GM12864 (cell line): Measurements from ENCODE around the gene CNTNAP5.

Experiments
- DNase-seq: peaks from one replicate; pipeline ENCODE4 v3.0.0-alpha.2; 2011; ENCODE audit warnings: low read depth
- H3K4me3 ChIP-seq: 2 replicates; pipeline ENCODE4 v1.5.1; 2011; ENCODE audit warnings: mild to moderate bottlenecking, low read depth, low read length, control low read depth
- TF ChIP-seq, protein P1 (sequence below): IDR thresholded peaks from 2 replicates; pipeline ENCODE4 v1.5.1; 2011; ENCODE audit warnings: low read depth, mild to moderate bottlenecking, moderate library complexity, low read length, control low read depth, inconsistent platforms; ENCODE audit errors: missing control alignments

Gene CNTNAP5

GRCh38 chr2:124136110-124136509, 111.0 kb downstream of the CNTNAP5 start:
- no peak overlapping the region for H3K4me3 ChIP-seq
- DNase-seq: no peak
- TF ChIP-seq, protein P1, sequence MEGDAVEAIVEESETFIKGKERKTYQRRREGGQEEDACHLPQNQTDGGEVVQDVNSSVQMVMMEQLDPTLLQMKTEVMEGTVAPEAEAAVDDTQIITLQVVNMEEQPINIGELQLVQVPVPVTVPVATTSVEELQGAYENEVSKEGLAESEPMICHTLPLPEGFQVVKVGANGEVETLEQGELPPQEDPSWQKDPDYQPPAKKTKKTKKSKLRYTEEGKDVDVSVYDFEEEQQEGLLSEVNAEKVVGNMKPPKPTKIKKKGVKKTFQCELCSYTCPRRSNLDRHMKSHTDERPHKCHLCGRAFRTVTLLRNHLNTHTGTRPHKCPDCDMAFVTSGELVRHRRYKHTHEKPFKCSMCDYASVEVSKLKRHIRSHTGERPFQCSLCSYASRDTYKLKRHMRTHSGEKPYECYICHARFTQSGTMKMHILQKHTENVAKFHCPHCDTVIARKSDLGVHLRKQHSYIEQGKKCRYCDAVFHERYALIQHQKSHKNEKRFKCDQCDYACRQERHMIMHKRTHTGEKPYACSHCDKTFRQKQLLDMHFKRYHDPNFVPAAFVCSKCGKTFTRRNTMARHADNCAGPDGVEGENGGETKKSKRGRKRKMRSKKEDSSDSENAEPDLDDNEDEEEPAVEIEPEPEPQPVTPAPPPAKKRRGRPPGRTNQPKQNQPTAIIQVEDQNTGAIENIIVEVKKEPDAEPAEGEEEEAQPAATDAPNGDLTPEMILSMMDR: no peak

DNA sequence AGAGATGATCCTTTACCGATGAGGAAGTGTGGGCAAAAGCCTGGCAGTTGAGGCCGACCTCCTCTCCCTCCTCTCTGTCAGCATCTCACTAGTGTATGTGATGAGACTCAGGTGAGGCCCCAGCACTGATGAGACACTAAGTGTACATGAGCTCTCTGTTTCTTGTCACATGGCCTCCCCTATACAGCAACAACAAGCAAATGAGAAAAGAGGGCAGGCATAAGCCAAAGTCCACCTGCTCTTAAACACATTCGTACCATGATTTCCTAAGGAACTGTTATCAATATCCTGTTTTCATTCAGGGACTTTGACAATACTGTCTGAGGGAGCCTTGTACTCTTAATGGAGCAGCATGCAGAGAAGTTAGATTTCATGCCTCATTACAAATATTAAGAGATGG, 113.0 kb downstream of the CNTNAP5 start:
- TF ChIP-seq, protein P1: no peak
- no peak for DNase-seq
- H3K4me3 ChIP-seq: no peak overlapping the region

- TF ChIP-seq, protein P1: no peak
- no peak overlapping the region for H3K4me3 ChIP-seq
- DNase-seq: no peak
Measured at GRCh38 chr2:124145982-124146381, 120.9 kb downstream of the CNTNAP5 start.

DNA sequence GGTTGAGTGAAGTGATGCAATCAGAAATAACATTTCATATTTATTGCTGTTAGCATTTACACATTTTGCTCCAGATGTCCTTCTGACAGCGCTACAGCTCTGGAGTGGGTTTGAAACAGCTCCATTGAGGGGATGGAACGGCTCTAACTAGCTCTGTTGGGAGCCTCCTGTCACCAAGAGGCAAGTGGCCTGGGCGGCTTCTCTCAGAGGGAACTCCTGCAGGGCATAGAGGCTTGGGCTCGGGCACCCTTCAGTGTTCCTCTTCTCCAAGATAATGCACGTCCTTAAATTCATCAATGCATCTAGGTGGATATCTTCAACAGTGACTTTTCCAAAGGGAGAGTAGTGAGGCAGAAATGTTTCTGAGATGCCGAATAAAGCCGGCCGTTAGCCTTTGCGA, 122.5 kb downstream of the CNTNAP5 start:
- TF ChIP-seq, protein P1: no peak
- DNase-seq: no peak
- H3K4me3 ChIP-seq: no peak overlapping the region

GRCh38 chr2:124149571-124149970, 124.5 kb downstream of the CNTNAP5 start:
- TF ChIP-seq, protein P1: no peak
- no peak for DNase-seq
- H3K4me3 ChIP-seq: no peak overlapping the region

- TF ChIP-seq, protein P1: no peak
- no peak for DNase-seq
- H3K4me3 ChIP-seq: no peak overlapping the region
Measured at GRCh38 chr2:124151691-124152090, 126.6 kb downstream of the CNTNAP5 start.

DNA sequence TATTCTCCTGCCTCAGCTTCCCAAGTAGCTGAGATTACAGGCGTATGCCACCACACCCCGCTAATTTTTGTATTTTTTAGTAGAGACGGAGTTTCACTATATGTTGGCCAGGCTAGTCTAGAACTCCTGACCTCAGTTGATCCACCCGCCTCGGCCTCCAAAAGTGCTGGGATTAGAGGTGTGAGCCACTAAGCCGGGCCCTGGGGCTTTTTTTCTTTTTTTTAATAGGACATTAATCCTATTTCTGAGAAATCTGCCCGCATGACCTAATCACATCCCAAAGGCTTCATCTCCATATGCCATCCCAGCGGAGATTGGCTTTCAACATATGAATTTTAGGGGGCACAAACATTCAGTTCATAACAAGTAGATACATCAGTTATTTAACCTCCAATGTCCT, 128.6 kb downstream of the CNTNAP5 start:
- no peak overlapping the region for H3K4me3 ChIP-seq
- DNase-seq: no peak
- TF ChIP-seq, protein P1: no peak
